Mucosa of rectum (tissue), 2 donors: ENCODE data around the gene LRRC56.

Experiments used
- H3K27ac ChIP-seq, 2 donors: one replicate each; pipeline ENCODE4 v1.7.0; 2013; ENCODE audit warnings: inconsistent platforms in 2 of 2, low read depth in 2 of 2, low read length in 2 of 2
- H3K27me3 ChIP-seq, 2 donors: one replicate each; pipeline ENCODE4 v1.7.0; 2013; ENCODE audit warnings: low read length in 2 of 2; ENCODE audit not compliant: control insufficient read depth in 2 of 2, insufficient read depth in 2 of 2
- H3K36me3 ChIP-seq, 2 donors: one replicate each; pipeline ENCODE4 v1.7.0; 2013; ENCODE audit warnings: low read length in 2 of 2; ENCODE audit not compliant: control insufficient read depth in 2 of 2, insufficient read depth in 2 of 2
- H3K4me1 ChIP-seq, 2 donors: one replicate each; pipeline ENCODE4 v1.7.0; 2013; ENCODE audit warnings: low read length in 2 of 2, mild to moderate bottlenecking in 1 of 2; ENCODE audit not compliant: control insufficient read depth in 2 of 2, insufficient read depth in 2 of 2
- H3K4me3 ChIP-seq, 2 donors: one replicate each; pipeline ENCODE4 v1.7.0; 2013; ENCODE audit warnings: low read length in 2 of 2
- H3K9ac ChIP-seq, 2 donors: one replicate each; pipeline ENCODE4 v1.7.0; 2013; ENCODE audit warnings: low read length in 2 of 2, low read depth in 1 of 2, mild to moderate bottlenecking in 1 of 2
- H3K9me3 ChIP-seq, 2 donors: one replicate each; pipeline ENCODE4 v1.7.0; 2013; ENCODE audit warnings: low read length in 2 of 2; ENCODE audit not compliant: control insufficient read depth in 2 of 2
- donor health status: healthy.
- donor health status: Normal muscosa, but diverticular disease.

LRRC56 gene

GRCh38 chr11:553988-554340, 16.6 kb downstream of the LRRC56 start:
- no peak overlapping the region for H3K9ac ChIP-seq
- peaks cover 11 to 13% of the 10 kb centered on the region in 2 donors for H3K4me1 ChIP-seq
- H3K36me3 ChIP-seq: peaks cover 0 to 3% of the 10 kb centered on the region in 2 donors
- peaks cover 4 to 9% of the 10 kb centered on the region in 2 donors for H3K27me3 ChIP-seq
- H3K9me3 ChIP-seq: no peaks in the 10 kb centered on the region
- H3K4me3 ChIP-seq: no peak overlapping the region
- H3K27ac ChIP-seq: no peak overlapping the region

- Histone ChIP-seq H3K27me3 (peaks cover 4 to 9% of the 10 kb centered on the region in 2 donors), H3K27ac (no peak overlapping the region), H3K9ac (peak overlapping the region; percentile 6 to 62), H3K4me3 (peak overlapping the region; percentile 37 to 63), H3K9me3 (no peaks in the 10 kb centered on the region), H3K36me3 (peaks cover 0 to 3% of the 10 kb centered on the region in 2 donors), H3K4me1 (peaks cover 17 to 19% of the 10 kb centered on the region in 2 donors)
Observed at GRCh38 chr11:554428-555226, 17.3 kb downstream of the LRRC56 start.

- H3K27ac ChIP-seq: no peak overlapping the region
- H3K9me3 ChIP-seq: no peaks in the 10 kb centered on the region
- H3K4me1 ChIP-seq: peaks cover 24% of the 10 kb centered on the region in 2 donors
- peak overlapping the region in 1 of 2 donors; percentile 48 for H3K4me3 ChIP-seq
- peaks cover 0 to under 1% of the 10 kb centered on the region in 2 donors for H3K36me3 ChIP-seq
- peaks cover 4 to 9% of the 10 kb centered on the region in 2 donors for H3K27me3 ChIP-seq
- H3K9ac ChIP-seq: no peak overlapping the region
Observed at GRCh38 chr11:555227-555779, 18.0 kb downstream of the LRRC56 start.

- Histone ChIP-seq H3K36me3 (no peaks in the 10 kb centered on the region), H3K4me1 (peaks cover 24 to 26% of the 10 kb centered on the region in 2 donors), H3K4me3 (no peak overlapping the region), H3K27ac (no peak overlapping the region), H3K9me3 (no peaks in the 10 kb centered on the region), H3K9ac (no peak overlapping the region), H3K27me3 (peaks cover 4 to 9% of the 10 kb centered on the region in 2 donors)
Observed at GRCh38 chr11:555780-556661, 18.7 kb downstream of the LRRC56 start.

- Histone ChIP-seq H3K9ac (no peak overlapping the region), H3K36me3 (no peaks in the 10 kb centered on the region), H3K27ac (no peak overlapping the region), H3K4me1 (peaks cover 29 to 30% of the 10 kb centered on the region in 2 donors), H3K9me3 (no peaks in the 10 kb centered on the region), H3K4me3 (no peak overlapping the region), H3K27me3 (peaks cover 4 to 9% of the 10 kb centered on the region in 2 donors)
Observed at GRCh38 chr11:556662-557256, 19.4 kb downstream of the LRRC56 start.

- no peak overlapping the region for H3K27ac ChIP-seq
- H3K27me3 ChIP-seq: peaks cover 4 to 9% of the 10 kb centered on the region in 2 donors
- peaks cover 36 to 38% of the 10 kb centered on the region in 2 donors for H3K4me1 ChIP-seq
- no peak overlapping the region for H3K4me3 ChIP-seq
- no peak overlapping the region for H3K9ac ChIP-seq
- no peaks in the 10 kb centered on the region for H3K9me3 ChIP-seq
- peaks cover 0 to 3% of the 10 kb centered on the region in 2 donors for H3K36me3 ChIP-seq
Observed at GRCh38 chr11:557328-558132, 20.2 kb downstream of the LRRC56 start.

DNA sequence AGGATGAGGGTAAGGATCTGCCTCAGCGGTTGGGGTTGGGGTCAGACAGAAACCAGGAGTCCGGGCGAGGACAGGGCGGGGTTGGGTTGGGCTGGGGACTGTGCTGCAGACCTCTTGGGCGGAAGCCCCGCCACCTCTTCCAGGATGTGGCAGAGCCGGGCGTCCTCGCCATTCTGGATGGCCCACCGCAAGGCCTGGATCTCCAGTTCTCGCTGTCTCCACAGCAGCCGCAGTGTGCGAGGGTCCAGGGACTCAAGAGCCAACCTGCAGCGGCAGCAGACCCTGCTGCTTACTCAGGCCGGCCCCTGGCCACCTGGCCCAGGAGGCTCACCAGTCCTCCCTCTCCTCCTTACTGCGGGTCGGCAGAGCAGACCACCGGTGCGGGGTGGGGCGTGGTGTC, 21.2 kb downstream of the LRRC56 start:
- H3K9me3 ChIP-seq: no peaks in the 10 kb centered on the region
- H3K27ac ChIP-seq: no peak overlapping the region
- no peak overlapping the region for H3K4me3 ChIP-seq
- H3K4me1 ChIP-seq: peaks cover 39 to 46% of the 10 kb centered on the region in 2 donors
- H3K9ac ChIP-seq: no peak overlapping the region
- H3K27me3 ChIP-seq: peaks cover 4 to 9% of the 10 kb centered on the region in 2 donors
- H3K36me3 ChIP-seq: peaks cover 4 to 12% of the 10 kb centered on the region in 2 donors

DNA sequence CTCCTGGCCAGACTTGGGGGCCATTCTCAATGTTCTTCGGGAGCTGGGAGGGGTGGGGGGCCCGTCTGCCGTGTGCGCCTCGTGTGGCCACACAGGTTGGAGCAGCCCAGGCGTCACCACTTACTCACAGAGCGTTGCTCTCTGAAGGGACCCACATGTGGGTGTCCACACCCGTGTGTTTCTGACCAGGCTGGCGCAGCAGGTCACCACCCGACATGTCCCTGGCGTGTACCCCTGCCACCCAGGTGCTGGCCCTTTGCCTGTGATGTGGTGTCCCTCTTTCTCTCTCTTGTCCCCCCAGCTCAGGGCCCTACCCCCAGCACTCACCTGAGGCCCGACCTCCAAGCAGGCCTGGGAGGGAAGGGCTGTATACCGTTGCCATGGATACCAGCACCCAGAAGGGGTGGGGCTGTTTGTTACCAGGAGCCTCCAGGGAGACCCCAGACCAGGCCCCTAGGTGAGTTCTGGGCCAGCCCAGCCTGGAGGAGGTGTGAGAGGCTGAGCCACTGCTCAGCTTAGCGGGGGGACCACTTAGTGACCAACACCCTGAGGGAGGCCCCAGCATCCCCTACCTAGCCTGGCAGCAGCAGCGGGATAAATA, 21.8 kb downstream of the LRRC56 start:
- Histone ChIP-seq H3K4me1 (peaks cover 36 to 45% of the 10 kb centered on the region in 2 donors), H3K9ac (peak overlapping the region in 1 of 2 donors; percentile 19), H3K4me3 (peak overlapping the region in 1 of 2 donors; percentile 33), H3K27me3 (peaks cover 4 to 6% of the 10 kb centered on the region in 2 donors), H3K27ac (peak overlapping the region; percentile 62 to 63), H3K9me3 (no peaks in the 10 kb centered on the region), H3K36me3 (peaks cover 9 to 18% of the 10 kb centered on the region in 2 donors)
